Measurements from ENCODE around the gene ZHX3. TPM values are rescaled to one million over a fixed set of nuclear protein-coding genes. Genes with fewer than 3 reads are reported as not detected.

ZHX3 gene
- total RNA-seq, 2 donors from 2014 or later, result 10.9 to 11.9 TPM

- H3K4me3 ChIP-seq, result no peak overlapping the region
- H3K4me1 ChIP-seq, result peaks cover 38% of the 10 kb centered on the region
- WGBS, 2 donors, result 79 to 89% methylated on average over 4 of the region's 4 CpGs
These were observed 175.3 kb downstream of the ZHX3 start for GRCh38 chr20:41142245-41142644.

GRCh38 chr20:41141153-41141815, 176.2 kb downstream of the ZHX3 start:
- H3K36me3 ChIP-seq (replicated peaks in 1 of 2; ENCODE audit: insufficient read depth in 1 of 2, low read depth in 2 of 2), result no peaks in the 10 kb centered on the region
- no peaks in the 10 kb centered on the region for H3K27me3 ChIP-seq
- no peaks in the 10 kb centered on the region for H3K9me3 ChIP-seq
- intact Hi-C loops (cut with DNase I), result no loop called here
- TF ChIP-seq POLR2A (IDR thresholded peaks at IDR 0.05) (peak in 1 of 3 donors; percentile 12), CTCF (IDR thresholded peaks at IDR 0.05) (no peak)
- peak overlapping the region in 2 of 4 donors; percentile 14 to 32 for H3K27ac ChIP-seq
- 69 to 79% methylated on average over 8 of the region's 8 CpGs for WGBS, 2 donors
- DNase-seq (peak in 1 of 4 donors; percentile 9), ATAC-seq (no peak)
- H3K4me1 ChIP-seq, result peaks cover 41% of the 10 kb centered on the region
- H3K4me3 ChIP-seq, result no peak overlapping the region

More at GRCh38 chr20:41142245-41142644, 175.3 kb downstream of the ZHX3 start:
- Histone ChIP-seq H3K36me3 (replicated peaks in 1 of 2; ENCODE audit: insufficient read depth in 1 of 2, low read depth in 2 of 2) (no peaks in the 10 kb centered on the region), H3K9me3 (no peaks in the 10 kb centered on the region), H3K27ac (peak overlapping the region in 1 of 4 donors; percentile 27), H3K27me3 (no peaks in the 10 kb centered on the region)
- intact Hi-C loops (cut with DNase I), result no loop called here
- TF ChIP-seq CTCF (IDR thresholded peaks at IDR 0.05) (no peak), POLR2A (IDR thresholded peaks at IDR 0.05) (no peak)
- no peak for ATAC-seq
- no peak for DNase-seq

- DNase-seq (peak in 1 of 4 donors; percentile 19), ATAC-seq (no peak)
- Histone ChIP-seq H3K9me3 (no peaks in the 10 kb centered on the region), H3K27ac (peak overlapping the region in 2 of 4 donors; percentile 14 to 32), H3K4me3 (no peak overlapping the region), H3K27me3 (no peaks in the 10 kb centered on the region), H3K4me1 (peaks cover 44% of the 10 kb centered on the region), H3K36me3 (replicated peaks in 1 of 2; ENCODE audit: insufficient read depth in 1 of 2, low read depth in 2 of 2) (no peaks in the 10 kb centered on the region)
- 60 to 63% methylated on average over 10 of the region's 10 CpGs for WGBS, 2 donors
- TF ChIP-seq POLR2A (IDR thresholded peaks at IDR 0.05) (no peak), CTCF (IDR thresholded peaks at IDR 0.05) (no peak)
- intact Hi-C loops (cut with DNase I), result no loop called here
These were observed 177.1 kb downstream of the ZHX3 start for GRCh38 chr20:41140226-41141133.

- TF ChIP-seq POLR2A (IDR thresholded peaks at IDR 0.05) (no peak), CTCF (IDR thresholded peaks at IDR 0.05) (no peak)
- H3K9me3 ChIP-seq, result no peaks in the 10 kb centered on the region
- ATAC-seq (no peak), DNase-seq (no peak)
- no peaks in the 10 kb centered on the region for H3K36me3 ChIP-seq (replicated peaks in 1 of 2; ENCODE audit: insufficient read depth in 1 of 2, low read depth in 2 of 2)
- no peak overlapping the region for H3K4me3 ChIP-seq
- H3K27me3 ChIP-seq, result no peaks in the 10 kb centered on the region
- H3K4me1 ChIP-seq, result peaks cover 44% of the 10 kb centered on the region
- peak overlapping the region in 1 of 4 donors; percentile 92 for H3K27ac ChIP-seq
- 60 to 67% methylated on average over 5 of the region's 5 CpGs for WGBS, 2 donors
- intact Hi-C loops (cut with DNase I), result no loop called here
These were observed 178.1 kb downstream of the ZHX3 start for GRCh38 chr20:41139227-41140093.
